GM18519 (cell line): Measurements from ENCODE around the gene CDRT15L2.
"Not testable (repeated sequence)": the region's sequence is repeated elsewhere in the genome, so short reads cannot be mapped to it uniquely, and the experiment has no call there.

ENCODE experiments used
- ATAC-seq: cut with Tn5 transposase; IDR thresholded peaks from one replicate; pipeline ENCODE4 v1.9.1; 2021; ENCODE audit warnings: mild to moderate bottlenecking, moderate library complexity; ENCODE audit not compliant: unreplicated experiment, low FRiP score

CDRT15L2 gene

DNA sequence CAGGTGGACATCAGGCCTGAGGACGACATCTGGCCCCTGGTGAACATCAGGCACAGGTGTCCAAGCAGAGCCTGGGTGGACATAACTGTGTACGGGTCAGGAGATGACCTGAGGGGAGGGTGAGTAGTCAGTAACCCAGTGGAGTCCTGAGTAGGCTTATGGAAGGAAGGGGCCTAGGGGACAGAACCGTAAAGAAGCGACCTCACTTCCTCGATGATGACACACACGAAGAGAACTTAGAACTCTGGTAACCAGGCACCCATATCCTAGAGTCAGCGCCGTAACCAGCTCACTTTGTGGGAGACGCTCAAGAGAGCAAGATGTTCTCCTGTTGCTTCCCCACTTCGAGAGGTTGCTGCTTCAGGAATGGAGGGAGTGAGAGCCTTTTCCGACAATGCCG lies at the start of gene CDRT15L2:
TSS of gene CDRT15L2 (plus strand) at position 301 of the 400 bp plus-strand sequence. CDS start at position 321, 20 bp downstream.
- ATAC-seq = not testable (repeated sequence)

DNA sequence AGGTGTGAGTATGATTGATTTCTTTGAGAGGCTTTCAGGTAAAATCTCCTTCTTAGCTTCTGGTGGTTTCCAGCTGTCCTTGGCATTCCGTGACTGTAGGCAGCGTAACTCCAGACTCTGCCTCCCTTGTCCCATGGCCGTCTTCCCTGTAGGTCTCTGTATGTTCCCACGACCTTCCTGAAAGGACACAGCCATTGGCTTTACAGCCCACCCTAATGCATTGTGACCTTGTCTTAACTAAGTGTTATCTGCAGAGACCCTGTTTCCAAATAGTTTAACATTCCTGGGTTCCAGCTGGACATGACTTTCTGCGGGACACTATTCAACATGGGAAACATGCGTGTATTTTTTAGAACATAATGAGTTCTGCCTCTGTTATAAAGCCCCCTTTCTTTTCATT lies 49.4 kb upstream of the CDRT15L2 start:
- ATAC-seq = not testable (repeated sequence)

DNA sequence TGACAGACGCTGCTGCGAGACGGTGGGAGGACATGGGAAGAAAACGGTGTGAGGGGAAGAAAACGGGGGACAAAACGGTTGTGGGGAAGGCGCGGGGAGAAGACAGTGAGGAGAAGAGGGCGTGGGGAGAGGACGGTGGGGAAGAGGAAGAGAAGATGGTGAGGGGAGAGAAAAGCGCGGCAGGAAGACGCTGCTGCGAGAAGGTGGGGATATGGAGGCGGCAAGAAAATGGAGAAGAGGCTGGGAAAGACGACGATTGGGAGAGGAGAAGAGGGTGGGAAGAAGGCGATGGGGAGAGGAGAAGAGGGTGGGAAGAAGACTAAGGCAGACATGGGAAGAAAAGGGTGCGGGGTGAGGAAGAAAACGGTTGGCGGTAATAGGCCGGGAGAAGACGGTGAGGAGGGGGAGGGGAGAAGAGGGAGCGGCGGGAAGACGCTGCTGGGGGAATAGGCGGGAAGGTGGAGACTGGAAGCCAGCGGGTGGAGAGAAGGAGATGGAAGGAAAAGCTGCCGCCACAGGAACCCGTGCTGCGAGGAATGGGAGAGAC lies 46.9 kb upstream of the CDRT15L2 start:
- ATAC-seq = not testable (repeated sequence)

DNA sequence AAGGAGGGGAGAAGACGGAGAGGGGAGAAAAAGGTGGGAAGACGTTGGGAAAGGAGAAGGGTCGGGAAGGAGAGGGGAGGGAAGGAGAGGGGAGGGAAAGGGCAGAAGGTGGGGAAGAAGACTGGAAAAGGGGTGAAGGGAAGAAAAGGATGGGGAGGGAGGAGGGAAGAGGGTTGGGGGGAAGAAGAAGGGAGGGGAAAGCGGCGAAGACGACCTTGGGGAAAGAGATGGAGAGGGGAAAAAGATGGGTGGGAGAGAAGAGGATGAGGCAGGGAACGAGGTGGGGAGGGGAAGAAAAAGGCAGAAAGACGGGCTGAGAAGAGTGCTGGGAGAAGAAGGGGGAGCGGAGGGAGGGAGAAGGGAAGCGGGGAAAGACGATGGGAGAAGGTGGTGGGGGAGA lies 46.3 kb upstream of the CDRT15L2 start:
- ATAC-seq = not testable (repeated sequence)

DNA sequence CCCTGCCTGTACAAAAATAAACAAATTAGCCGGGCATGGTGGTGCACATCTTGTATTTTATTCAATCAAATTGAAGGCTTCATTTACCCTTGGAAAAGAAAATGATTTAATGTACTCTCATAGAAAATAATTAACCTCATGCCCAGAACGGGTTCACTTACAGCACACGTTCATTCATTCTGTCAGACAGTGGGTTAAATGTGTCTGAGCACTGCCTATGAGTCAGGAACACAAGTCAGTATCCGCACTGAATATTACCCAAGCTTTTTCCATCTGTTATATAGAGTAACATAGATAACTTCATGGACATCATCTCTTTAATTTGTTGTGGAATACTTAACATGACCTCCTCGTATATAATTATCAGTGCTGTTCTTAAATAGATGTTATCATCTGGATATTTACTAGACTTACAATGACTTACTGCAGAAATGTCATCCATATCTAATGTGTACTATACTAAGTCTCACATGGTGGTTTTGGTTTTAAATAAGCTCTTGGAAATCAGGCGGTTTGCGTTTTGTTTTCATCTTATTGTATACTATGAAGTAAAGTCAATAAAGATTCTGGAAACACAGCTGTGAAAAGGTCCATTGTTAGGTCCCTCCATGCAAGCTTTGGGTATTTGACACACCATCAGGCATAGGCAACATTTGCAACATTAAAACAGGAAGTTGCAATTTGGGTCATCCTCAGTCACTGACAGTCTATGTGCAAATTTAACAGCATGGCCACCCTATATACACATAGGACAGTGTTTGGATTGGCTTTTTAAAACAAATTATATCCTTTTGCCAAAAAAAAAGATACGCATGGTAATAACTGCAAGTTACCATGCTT lies 44.6 kb upstream of the CDRT15L2 start:
- ATAC-seq = not testable (repeated sequence)

DNA sequence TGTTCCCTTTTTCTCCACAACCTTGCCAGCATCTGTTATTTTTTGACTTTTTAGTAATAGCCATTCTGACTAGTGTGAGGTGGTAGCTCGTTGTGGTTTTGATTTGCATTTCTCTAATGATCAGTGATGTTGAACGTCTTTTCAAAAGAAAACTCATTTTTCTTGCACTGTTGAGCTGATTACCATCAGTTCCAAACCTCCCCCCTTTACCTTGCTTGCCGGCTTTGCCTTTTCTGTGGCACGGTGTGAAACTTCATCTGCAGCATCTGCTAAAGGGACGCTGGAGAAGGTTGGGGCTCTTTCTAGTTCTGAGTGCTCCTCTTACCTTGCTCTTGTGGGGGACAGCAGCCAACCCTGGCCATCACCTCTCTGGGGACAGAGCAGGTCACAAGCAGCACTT lies 39.1 kb upstream of the CDRT15L2 start:
- peak; percentile 97 for ATAC-seq

DNA sequence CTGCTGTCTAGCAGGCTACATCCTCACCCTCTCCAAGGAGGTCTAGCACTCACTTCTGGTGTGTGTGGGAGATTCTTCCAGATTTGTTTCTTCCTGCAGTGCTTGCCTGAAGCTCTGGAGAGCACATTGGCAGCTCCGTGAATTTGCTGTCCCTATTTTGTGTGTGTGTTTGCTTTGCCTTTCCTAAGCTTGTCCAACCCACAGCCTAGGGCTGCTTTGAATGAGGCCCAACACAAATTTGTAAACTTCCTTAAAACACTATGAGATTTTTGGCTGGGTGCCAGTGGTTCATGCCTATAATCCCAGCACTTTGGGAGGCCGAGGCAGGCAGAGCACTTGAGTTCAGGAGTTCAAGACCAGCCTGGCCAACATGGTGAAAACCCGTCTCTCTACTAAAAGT lies 38.7 kb upstream of the CDRT15L2 start:
- ATAC-seq = not testable (repeated sequence)

DNA sequence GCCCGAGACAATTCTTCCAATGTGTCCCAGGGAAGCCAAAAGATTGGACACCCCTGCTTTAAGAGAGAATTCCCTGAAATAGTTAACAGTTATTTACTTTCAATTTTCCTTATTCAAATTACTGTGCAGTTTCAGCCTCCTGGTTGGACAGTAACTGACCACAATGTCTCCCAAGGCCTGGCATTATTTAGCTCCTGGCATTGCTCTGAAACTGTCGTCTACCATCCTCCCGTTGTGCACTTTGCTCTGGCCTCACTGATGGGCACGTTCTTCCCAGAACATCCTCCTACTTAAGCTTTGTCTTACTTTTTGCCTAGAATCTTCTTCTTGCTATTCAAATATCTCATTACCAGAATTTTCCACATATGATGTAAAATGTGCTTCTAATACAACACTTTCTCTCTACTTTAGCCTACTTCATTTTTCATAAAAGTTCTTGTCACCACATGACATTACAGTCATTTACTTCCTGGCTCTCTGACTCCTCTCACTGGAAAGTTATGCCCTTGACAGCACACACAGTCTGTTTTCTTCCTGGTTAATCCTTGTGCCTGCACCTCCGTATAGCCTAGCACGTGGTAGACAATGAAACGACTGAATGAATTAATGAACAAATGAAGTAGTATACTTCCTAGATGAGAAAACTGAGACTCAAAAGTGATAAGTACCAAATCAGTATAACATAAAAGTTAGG lies 37.5 kb upstream of the CDRT15L2 start:
- ATAC-seq = not testable (repeated sequence)

DNA sequence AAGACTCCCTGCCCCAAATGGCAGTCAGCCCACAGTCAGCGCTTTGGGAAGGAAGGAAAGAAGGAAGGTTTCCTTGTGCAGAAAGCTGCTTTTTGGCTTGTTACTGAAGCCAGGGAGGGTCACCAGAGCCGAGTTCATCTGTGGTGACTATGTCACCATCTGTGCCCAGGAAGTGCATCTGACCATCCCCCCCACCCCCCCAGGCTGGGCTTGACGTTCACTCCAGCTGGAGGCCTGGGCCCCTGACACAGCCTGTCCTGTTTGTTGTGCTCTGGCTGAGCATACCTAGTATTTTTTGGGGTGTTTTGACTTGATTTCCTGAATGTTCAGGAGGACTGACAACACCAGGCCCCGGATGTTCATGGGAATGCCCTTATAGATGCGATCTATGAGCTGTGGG lies 31.6 kb upstream of the CDRT15L2 start:
- not testable (repeated sequence) for ATAC-seq

DNA sequence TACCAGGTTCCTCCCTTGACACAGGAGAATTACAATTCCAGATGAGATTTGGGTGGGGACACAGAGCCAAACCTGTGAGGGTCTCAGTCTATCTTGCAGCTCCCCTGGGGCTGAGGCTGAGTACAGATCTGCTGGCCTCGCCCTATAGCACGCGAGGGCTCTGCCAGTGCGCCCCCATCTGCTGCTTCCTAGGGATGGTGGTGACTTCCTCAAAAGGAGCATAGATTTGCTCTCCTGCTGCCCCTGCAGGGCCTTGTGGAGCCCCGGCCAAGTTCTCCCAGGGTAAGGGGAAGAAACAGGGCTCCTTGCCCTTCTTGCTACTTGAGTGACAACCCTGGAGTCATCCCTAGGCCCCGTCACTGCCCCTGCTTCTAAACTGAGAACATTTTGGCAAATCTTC lies 26.6 kb upstream of the CDRT15L2 start:
- not testable (repeated sequence) for ATAC-seq

DNA sequence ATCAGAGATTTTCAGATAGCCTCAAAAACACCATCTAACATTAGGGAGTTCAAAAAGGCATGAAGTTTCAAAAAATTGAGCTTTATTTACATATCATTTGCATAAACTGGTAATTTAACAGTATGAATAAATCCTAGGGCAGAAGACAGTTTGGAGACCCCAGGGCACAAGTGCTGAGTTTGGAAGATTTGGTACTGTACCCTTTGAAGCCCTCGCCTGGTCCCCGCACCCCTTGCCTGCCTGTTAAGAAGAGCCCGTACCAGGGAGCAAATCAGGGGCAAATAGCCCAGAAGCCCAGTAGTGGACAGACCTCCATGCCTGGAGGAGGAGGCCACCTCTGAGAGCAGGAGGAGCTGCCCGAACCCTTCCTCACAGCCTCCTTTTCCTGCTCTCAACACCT lies 24.8 kb upstream of the CDRT15L2 start:
- not testable (repeated sequence) for ATAC-seq

DNA sequence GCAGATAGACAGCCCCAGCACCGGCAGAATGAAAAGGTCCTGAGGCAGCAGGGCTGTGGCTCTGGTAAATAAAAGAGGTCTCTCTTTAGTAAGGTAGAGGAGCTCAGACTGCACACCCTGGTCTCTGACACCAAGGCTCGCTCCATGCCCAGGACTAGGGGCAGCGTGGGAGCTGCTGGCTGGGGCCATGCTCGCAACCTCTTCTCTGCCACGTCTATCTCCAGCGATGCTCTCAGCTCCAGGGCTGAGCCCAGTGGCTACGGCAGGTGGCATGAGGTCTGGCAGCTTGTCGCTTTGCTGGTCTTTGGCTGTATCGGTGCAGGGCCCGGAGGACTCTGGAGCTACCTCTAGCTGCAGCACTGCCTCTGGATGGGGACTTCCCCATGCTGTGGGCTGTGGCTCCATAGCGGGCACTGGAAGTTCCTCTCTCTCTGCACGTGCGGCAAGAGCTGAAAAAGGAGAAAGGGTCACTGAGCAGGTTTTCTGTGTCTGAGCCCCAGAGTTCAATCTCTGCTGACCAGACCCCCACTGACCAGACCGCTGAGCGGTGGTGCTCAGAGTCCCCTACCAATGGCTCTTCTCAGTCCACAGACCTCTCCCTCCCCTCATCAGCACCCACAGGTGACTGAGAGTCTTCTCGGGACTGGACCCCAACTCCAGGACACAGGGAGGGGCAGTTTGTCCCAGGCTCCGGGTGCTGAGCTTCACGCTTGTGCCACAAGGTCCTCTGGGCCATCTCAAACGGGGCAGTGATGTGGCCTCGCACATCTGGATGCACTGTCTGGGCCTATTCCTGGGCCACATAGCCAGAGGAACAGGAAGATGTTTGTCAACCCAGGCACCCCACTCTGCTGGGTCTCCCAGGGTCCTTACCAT lies 24.2 kb upstream of the CDRT15L2 start:
- not testable (repeated sequence) for ATAC-seq

DNA sequence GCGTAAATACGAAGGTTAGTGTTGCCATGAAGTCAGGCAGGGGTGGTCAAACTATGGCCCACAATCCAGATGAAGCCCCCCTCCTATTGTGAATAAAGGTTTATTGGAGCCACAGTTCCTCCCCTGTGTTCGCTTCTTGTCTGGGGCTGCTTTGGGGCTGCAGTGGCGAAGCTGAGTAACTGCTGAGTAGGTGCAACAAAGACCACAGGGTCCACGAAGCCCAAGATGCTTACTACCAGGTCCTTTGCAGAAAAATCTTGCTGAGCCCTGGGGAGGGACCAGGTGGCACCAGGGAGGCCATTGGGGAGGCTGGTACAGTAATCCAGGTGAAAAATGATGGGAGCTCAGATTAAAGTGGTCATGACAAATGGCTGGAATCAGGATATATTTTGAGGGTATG lies 21.4 kb upstream of the CDRT15L2 start:
- ATAC-seq = not testable (repeated sequence)

DNA sequence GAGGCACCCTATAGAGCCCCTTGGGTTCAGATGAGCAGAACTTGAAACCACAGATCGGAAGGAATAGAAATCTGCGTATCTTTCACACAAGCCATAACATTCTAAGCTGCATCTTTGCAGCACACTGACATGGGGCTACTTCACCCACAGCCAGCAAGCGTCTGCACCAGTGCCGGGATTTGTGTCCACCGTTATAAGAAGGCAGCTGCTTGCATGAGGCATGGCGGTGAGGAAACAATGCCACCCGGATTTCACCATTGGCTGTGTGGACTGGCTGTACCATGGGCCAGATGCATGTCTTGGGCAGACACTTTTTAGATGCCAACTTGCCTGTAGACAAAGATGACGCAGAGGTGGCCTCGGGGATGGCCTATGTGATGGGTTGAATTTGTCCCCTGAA lies 20.5 kb upstream of the CDRT15L2 start:
- ATAC-seq = not testable (repeated sequence)

DNA sequence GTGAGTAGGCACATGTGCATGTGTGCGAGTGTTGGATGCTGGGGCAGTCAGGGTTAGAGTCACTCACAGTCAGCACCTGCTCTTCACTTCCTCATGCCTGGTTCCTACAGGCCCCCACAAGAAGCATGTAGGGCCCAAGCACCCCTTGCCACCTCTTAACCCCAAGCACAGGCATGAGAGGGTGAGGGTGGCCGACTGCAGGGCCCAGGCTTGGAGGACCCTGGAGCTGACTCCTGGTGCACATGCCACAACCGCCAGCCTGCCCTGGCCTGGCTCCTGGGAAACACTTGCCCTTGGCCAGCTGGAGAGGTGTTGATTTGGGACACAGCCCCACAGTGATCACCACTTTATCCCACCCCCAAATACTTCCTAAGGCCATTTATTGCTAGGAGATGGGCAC lies 16.9 kb upstream of the CDRT15L2 start:
- no peak for ATAC-seq

DNA sequence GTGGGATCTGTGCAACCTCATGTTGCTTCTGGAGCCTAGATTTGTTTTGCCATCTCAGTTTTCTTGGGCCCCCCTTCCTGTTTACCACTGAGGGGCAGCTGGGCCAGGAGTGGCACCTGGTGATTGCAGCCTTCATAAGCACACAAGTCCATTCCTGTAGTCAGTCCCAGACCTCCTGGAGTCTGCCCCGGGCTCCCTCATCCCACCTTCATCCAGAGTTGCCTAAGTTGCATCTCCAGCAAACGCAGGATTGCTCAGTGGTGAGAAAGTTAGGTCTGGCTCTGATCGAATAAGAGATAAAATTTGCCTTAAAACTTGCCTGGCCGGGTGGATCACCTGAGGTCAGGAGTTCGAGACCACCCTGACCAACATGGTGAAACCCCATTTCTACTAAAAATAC lies 14.3 kb upstream of the CDRT15L2 start:
- not testable (repeated sequence) for ATAC-seq

DNA sequence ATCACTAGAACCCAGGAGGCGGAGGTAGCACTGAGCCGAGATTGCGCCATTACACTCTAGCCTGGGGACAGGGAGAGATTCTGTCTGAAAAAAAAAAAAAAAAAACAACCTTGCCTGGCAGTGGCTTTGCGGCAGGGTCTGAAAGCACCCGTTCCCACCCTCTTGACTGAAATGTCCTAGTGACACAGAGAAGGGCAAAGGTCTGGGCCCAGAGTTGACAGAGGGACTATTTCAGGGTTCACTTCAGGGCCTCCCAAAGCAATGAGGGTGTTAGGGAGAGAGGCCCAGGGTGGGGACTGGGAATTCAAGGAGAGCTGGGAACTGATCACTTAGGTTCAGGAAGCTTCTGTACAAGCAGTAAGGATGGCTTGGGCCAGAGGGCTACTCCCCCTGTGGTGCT lies 13.8 kb upstream of the CDRT15L2 start:
- no peak for ATAC-seq

DNA sequence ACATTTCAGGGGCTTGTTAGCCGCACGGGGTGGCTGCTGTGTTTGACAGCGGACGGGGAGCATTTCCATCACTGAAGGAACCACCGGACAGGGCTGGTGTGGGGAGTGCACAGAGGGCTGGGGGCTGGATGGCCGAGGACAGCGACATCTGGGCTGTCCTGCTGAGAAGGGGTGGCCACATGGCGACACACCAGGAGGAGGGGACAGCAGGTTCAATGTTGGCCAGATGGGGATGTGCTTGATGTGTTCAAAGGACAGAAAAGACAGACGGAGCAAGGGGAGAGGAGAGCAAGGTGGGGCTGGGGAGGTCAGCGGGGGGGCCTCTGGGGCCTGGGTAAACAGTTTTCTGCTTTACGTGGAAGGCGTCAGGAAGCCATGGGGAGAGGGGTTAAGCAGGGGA lies 12.8 kb upstream of the CDRT15L2 start:
- not testable (repeated sequence) for ATAC-seq

DNA sequence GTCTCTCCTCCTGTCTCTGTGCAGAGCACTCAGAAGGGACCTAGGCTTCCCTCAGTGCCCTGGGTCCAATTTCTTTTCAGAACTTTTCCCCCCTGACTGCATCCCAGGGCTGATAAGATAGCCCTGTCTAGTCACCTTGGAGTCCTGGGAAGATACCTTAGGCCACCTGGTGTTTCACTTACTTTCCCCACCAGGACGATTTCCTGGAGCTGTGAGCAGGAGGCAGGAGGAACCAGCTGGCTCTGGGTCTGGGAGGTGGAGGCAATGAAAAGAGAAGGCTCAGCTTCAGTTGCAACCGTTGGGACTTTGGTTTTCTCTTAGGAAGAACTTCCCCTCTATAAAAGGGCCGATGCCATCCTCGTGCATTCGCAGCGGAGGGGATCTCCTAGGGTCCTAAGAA lies 12.1 kb upstream of the CDRT15L2 start:
- not testable (repeated sequence) for ATAC-seq

DNA sequence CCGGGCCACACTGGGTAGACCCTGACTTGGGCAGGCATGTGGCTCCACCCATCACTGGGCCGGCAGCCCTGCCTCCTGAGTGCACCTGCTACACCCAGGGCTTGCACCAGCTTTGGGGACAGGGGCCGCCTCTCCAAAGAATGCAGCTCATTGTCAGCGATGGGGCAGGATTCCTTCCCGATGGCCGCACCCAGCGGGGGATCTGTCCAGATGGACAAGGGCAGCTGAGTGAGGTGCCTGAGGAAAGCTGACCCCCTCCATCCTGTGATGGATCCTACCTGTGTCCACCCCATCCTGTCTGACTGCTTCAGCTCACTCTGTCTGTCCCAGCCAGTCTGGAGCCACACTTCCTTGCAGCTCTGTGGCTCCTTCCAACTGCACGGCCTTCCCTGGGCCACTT lies 10.9 kb upstream of the CDRT15L2 start:
- not testable (repeated sequence) for ATAC-seq
